GM10847 (cell line): Measurements from ENCODE around the gene MEDAG.

Experiments used
- POLR2A ChIP-seq: IDR thresholded peaks from 2 replicates; pipeline ENCODE4 v1.6.1; 2011; ENCODE audit not compliant: insufficient read length; ENCODE audit errors: extremely low read depth

MEDAG gene

DNA sequence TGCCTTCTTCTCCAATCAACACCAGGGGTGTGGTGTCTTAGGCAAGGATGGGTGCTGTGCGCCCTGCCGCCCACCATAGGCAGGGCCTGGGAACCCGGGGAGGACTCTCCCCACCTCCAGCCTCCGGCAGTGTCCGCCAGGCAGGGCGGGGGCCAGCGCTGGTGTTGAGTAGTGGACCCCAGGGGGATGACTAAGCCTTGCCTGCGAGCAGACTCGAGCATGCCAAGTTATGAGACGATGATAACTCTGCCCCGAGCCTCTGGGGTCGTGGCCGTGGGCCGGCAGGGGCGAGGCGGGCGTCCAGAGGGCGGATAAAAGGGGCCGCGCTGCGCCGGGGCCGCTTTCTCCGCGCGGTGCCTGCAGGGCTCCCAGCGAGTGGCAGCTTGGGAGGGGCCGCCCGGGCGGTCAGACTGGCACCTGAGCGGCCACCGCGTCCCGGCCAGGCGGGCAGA lies at the start of gene MEDAG:
Gene MEDAG, plus strand, starts transcription at position 340 of the 452 bp plus-strand sequence. CDS start 245 bp downstream, outside the sequence.
- TF ChIP-seq POLR2A: no peak

DNA sequence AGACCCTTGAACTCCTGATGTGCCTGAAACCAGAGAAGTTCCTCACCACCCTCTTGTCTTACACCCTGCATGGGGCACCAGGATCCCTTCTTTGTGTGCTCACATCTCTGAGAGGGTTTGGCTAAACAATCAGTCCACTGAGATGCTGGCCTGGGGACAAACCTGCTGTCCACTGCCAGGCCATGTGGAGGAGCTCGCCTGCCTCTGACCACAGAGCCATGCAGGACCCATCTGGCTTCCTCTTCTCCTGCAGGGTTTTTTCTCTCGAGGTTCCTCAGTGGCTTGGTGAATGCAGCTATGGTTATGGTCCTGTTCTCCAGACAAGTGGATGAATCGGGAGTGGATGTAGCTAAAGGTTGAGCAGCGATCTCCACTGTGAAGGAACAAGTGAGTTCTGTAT lies 49.1 kb upstream of the MEDAG start:
- TF ChIP-seq POLR2A: no peak

GRCh38 chr13:30857636-30858035 lies 48.4 kb upstream of the MEDAG start:
- TF ChIP-seq POLR2A: no peak

GRCh38 chr13:30859326-30859725 lies 46.7 kb upstream of the MEDAG start:
- no peak for TF ChIP-seq POLR2A

DNA sequence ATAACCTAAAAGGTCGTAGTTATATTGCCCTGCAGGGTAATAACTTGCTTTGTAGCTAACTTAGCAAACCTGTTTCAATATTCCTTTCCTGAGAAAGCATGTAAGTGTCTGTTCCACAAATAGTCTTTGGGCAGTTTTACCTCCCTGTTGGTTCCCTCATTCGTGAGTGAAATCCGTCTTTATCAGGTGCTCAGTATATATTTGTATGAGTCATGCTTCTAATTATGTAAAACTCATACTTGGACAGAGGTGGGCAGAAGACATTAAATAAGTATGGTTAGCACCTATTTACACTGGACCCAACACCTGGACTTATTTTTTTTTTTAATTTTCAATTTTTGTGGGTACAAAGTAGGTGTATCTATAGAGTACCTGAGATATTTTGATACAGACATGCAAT lies 44.9 kb upstream of the MEDAG start:
- TF ChIP-seq POLR2A: no peak

- TF ChIP-seq POLR2A: no peak
These were observed 44.1 kb upstream of the MEDAG start for GRCh38 chr13:30861836-30862467.

DNA sequence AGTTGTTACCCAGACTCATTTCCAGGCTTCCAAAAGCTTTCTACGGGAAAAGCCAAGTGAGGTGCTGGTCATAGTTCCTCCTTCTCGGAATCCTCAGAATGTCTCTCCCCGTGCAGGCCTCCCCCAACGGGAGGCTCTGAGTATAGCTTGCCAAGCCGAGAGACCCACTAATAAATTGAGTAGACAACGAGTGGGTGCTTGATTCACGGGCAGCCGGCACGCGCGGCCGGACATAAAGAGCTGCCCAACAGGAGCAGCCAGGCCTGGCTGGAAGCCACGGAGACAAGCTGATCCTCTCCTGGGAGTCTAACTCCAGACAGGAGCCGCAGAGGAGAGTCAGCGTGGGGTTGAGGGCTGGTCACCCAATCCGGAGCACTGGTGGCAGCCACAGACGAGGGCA lies 43.4 kb upstream of the MEDAG start:
- TF ChIP-seq POLR2A: no peak

- no peak for TF ChIP-seq POLR2A
These were observed 42.8 kb upstream of the MEDAG start for GRCh38 chr13:30863231-30863630.

DNA sequence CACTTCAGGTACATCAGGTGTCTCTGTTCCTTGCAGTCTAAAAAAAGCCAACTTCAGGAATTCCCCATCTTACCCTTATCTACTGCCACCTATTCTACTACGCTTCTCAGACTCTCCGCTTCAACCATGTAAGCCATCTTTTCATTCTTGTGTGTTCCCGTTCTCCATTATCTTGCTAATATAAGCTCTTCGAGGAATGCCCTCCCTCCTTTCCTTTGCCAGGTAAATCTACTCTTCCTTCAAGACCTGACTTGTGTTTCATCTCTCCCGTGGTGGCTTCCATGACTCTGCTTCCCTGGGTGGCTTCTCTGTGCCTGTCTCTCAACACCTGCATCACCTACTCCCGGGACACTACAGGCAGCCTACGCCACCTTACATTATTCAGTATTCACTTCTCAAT lies 42.3 kb upstream of the MEDAG start:
- no peak for TF ChIP-seq POLR2A

- no peak for TF ChIP-seq POLR2A
These were observed 41.5 kb upstream of the MEDAG start for GRCh38 chr13:30864433-30865122.

DNA sequence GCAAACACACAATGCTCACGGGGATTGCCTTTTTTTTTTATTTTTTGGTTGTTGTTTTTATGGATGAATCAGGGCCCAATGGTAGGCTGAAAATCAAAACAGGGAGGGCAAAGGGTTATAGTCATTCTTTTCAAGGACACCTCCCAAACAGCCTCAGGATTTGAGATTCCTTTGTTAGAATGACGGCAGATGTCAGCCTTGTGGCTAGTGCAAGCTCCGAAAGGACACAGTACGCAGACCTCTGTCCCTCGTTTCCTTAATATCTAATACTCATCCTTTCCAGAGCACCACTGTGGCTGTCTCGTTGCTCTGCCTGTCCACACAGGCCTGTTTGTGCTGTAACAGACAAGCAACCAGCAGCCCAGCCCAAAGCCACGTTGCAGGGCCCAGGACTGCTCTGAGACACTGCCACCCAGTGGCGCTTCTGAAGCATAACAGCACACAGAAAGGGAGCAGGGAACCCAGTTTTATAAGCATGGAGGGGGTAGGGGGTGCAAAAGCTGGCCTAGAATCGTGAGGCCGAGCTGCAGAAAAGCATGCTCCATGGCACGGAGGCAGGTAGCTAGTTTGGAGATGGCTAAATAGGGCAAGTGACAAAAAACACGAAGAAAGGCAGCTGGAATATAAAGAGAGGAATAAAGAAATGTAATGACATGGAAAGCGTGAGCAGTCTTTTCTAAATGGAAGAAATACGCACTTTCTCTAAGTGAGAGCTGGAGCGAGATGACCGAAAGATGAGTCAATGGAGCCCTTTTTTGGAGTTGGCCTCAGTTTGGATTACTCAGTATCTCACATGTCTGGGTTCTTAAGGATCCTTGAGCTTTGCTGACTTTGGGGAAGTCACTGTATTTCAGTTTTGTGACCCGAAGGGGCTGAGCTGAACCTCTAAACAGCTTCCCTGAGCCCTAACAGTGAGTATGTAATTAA lies 40.7 kb upstream of the MEDAG start:
- no peak for TF ChIP-seq POLR2A

- no peak for TF ChIP-seq POLR2A
These were observed 39.4 kb upstream of the MEDAG start for GRCh38 chr13:30866677-30867076.

DNA sequence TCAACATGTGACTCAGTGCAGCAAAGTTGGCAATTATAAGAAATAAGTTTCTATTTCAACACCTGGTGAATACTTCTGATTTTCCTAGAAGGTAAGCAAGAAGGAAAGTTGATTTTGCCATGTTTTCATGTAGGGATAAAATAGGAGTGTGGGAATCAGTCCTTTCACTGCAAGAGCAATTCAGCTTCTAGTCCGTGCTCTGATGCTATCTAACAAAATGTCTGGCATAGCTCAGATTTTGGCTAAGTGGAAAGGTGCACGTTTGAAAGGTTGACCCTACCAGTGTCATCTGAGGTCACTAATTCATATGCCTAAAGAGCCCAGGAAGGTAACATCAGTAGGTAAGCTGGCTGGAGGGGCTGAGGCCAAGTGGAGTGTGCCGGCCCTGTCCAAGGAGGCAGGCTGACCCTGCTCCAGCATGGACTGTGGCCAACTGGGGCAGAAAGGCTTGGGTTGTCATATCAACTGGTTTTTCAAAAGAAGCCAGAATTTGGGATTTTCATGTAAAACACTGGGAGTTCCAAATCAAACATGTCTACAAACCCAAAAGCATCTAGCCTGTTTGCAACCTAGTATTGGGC lies 38.9 kb upstream of the MEDAG start:
- no peak for TF ChIP-seq POLR2A

- TF ChIP-seq POLR2A: no peak
These were observed 37.1 kb upstream of the MEDAG start for GRCh38 chr13:30868799-30869470.

DNA sequence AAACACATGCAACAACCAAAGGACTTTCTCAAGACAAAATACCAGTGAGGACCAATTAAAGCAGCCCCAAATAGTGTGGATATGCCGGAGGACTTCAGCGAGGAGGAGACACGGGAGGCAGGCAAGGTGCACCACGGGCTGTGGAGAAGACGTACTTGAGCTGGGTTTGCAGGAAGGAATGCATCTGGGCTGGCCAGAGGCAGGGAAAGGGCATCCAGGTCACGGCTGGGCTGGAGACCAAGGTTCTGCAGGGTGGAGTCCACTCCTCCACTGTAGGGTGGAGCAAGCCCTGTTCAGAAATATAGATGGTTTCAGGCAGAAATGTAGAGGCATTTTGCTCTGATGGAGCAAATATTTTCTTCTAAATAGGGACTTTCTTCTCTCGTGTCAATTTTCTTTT lies 36.6 kb upstream of the MEDAG start:
- no peak for TF ChIP-seq POLR2A
